ENCODE data around the gene GALR2. TPM values are rescaled to one million over a fixed set of nuclear protein-coding genes. Genes with fewer than 3 reads are reported as not detected.

The GALR2 gene
- total and polyA plus RNA-seq, 10 of the 15 experiments (the other 5 are each of a cell fraction or from before 2014, with no cell fraction given), result 0.06 to 1.2 (median 0.22) TPM; not detected in 5

DNA sequence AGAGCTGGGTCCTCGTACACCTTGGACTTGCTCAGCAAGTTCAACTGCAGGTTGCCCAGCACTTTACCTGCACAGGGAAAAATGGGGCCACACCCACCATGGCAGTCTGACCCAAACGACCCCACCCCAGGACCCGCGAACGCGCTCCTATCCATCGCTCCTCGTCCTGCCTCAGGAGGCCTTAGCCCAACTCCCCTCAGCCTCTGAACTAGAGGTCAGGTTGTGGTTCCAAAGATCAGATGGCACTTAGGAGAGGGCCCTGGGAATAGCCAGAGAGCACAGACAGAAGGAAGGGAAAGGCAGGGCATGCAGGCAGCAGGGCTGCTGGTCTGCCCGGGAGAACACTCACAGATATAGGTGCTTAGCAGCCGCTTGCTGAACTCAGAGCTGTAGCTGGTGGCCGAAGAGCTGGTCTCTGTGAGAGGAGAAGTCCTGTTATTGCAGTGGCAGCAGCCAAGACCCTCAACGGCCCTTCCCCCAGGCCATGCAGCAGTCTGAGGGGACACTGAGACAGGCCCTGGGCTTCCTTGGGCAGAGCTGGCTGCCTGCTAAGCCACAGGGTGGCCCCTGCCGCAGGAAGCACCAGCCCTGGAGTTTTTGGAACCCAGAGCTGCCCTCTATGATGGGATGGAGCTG, 11.3 kb downstream of the GALR2 start:
- intact Hi-C loops (cut with micrococcal nuclease; ENCODE audit: unreplicated experiment), result no loop called here
- Histone ChIP-seq H3K4me2 (ENCODE audit: control insufficient read depth, insufficient read depth) (no peak overlapping the region), H4K20me1 (ENCODE audit: control insufficient read depth, insufficient read depth) (no peaks in the 10 kb centered on the region), H3K4me3 (no peak overlapping the region), H3K36me3 (ENCODE audit: control insufficient read depth in 2 of 2, insufficient read depth in 2 of 2, low read length in 1 of 2) (peaks cover 13 to 20% of the 10 kb centered on the region in 2 experiments; a peak in 3 of 4 replicates), H3K79me2 (ENCODE audit: control insufficient read depth, insufficient read depth, low read length) (no peaks in the 10 kb centered on the region), H3K9me3 (replicated peaks; ENCODE audit: control insufficient read depth, insufficient read depth, low read length) (no peaks in the 10 kb centered on the region), H3K27me3 (replicated peaks in 1 of 2; ENCODE audit: control insufficient read depth in 2 of 2, insufficient read depth in 2 of 2, low read length in 1 of 2) (no peaks in the 10 kb centered on the region), H3K9ac (ENCODE audit: control insufficient read depth, insufficient read depth, low read length) (no peak overlapping the region), H3K4me1 (ENCODE audit: control insufficient read depth, insufficient read depth, low read length) (no peaks in the 10 kb centered on the region), H2AFZ (ENCODE audit: control insufficient read depth, low read depth, low read length) (no peak overlapping the region), H3K27ac (ENCODE audit: control insufficient read depth, insufficient read depth) (no peak overlapping the region)
- ChIA-PET CTCF (no interaction called here), POLR2A (no interaction called here), RAD21 (ENCODE audit: unreplicated experiment) (no interaction called here), SMC1A (ENCODE audit: uncharacterized antibody, unreplicated experiment) (no interaction called here)
- ATAC-seq (no peak), FAIRE-seq (no peak), DNase-seq (ENCODE audit: low read depth, low spot score) (no peak)
- no TSS peak for BruUV-seq (replicated peaks)
- 92% methylated on average over 13 of the region's 13 CpGs for WGBS (ENCODE audit: insufficient coverage, insufficient replicate concordance, low lambda C conversion rate, missing lambda C conversion rate)
- no peak for TF ChIP-seq PML (IDR thresholded peaks at IDR 0.05; ENCODE audit: low read length)
- TF ChIP-seq, protein P1, sequence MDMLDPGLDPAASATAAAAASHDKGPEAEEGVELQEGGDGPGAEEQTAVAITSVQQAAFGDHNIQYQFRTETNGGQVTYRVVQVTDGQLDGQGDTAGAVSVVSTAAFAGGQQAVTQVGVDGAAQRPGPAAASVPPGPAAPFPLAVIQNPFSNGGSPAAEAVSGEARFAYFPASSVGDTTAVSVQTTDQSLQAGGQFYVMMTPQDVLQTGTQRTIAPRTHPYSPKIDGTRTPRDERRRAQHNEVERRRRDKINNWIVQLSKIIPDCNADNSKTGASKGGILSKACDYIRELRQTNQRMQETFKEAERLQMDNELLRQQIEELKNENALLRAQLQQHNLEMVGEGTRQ (IDR thresholded peaks at IDR 0.05; ENCODE audit: borderline replicate concordance, low read depth, low read length), result no peak
- in situ Hi-C loops (cut with MboI), result no loop called here

DNA sequence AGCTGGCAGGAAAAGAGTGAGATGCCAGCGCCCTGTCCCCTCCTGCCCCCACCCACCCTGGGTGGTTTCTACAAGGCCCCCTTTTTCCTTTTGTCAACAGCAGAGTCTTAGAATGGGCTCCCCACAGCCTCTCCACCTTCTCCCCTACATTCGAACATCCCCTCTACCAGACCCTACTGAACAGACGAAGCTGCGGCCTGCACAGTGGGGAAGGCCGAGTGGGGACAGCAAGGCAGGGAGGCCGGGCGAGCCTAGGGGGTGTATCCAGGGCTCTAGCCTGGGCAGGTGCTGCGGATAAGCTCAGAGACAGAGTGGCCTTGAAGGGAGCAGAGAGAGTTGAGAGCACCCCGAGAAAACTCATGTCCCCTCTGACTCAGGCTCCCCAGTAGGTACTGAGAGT, 11.8 kb downstream of the GALR2 start:
- RAD21 ChIA-PET (ENCODE audit: unreplicated experiment), result no interaction called here
- intact Hi-C loops (cut with micrococcal nuclease; ENCODE audit: unreplicated experiment) (no loop called here), in situ Hi-C loops (cut with MboI) (no loop called here)
- H3K27ac ChIP-seq (ENCODE audit: control insufficient read depth, insufficient read depth), result no peak overlapping the region
- H3K4me2 ChIP-seq (ENCODE audit: control insufficient read depth, insufficient read depth), result no peak overlapping the region
- H3K9ac ChIP-seq (ENCODE audit: control insufficient read depth, insufficient read depth, low read length), result no peak overlapping the region
- 95% methylated on average over 7 of the region's 9 CpGs for WGBS (ENCODE audit: insufficient coverage, insufficient replicate concordance, low lambda C conversion rate, missing lambda C conversion rate)
- ATAC-seq, result no peak
- BruUV-seq (replicated peaks), result no TSS peak
- SMC1A ChIA-PET (ENCODE audit: uncharacterized antibody, unreplicated experiment), result no interaction called here
- CTCF ChIA-PET, result no interaction called here
- no peaks in the 10 kb centered on the region for H3K9me3 ChIP-seq (replicated peaks; ENCODE audit: control insufficient read depth, insufficient read depth, low read length)
- POLR2A ChIA-PET, result no interaction called here
- H2AFZ ChIP-seq (ENCODE audit: control insufficient read depth, low read depth, low read length), result no peak overlapping the region
- peaks cover 13 to 20% of the 10 kb centered on the region in 2 experiments; a peak in 3 of 4 replicates for H3K36me3 ChIP-seq (ENCODE audit: control insufficient read depth in 2 of 2, insufficient read depth in 2 of 2, low read length in 1 of 2)
- H3K4me3 ChIP-seq, result no peak overlapping the region
- no peaks in the 10 kb centered on the region for H3K4me1 ChIP-seq (ENCODE audit: control insufficient read depth, insufficient read depth, low read length)
- H3K27me3 ChIP-seq (replicated peaks in 1 of 2; ENCODE audit: control insufficient read depth in 2 of 2, insufficient read depth in 2 of 2, low read length in 1 of 2), result no peaks in the 10 kb centered on the region
- no peak for DNase-seq (ENCODE audit: low read depth, low spot score)
- no peaks in the 10 kb centered on the region for H3K79me2 ChIP-seq (ENCODE audit: control insufficient read depth, insufficient read depth, low read length)
- FAIRE-seq, result no peak
- no peaks in the 10 kb centered on the region for H4K20me1 ChIP-seq (ENCODE audit: control insufficient read depth, insufficient read depth)
- TF ChIP-seq POLR2AphosphoS5 (IDR thresholded peaks at IDR 0.05; ENCODE audit: low read length) (no peak), RAD21 (IDR thresholded peaks at IDR 0.05; ENCODE audit: insufficient read depth, low read depth, low read length) (no peak), MEF2B (IDR thresholded peaks at IDR 0.05; ENCODE audit: partially characterized antibody, poor library complexity, severe bottlenecking) (no peak), BCL11A (IDR thresholded peaks at IDR 0.05; ENCODE audit: low read depth, low read length) (no peak), EP300 (IDR thresholded peaks at IDR 0.05; ENCODE audit: borderline replicate concordance in 1 of 2, control insufficient read depth in 1 of 2, low read depth in 2 of 2, low read length in 2 of 2) (no peak), ZNF217 (IDR thresholded peaks at IDR 0.05) (no peak), JUND (IDR thresholded peaks at IDR 0.05; ENCODE audit: low read depth, low read length) (no peak)
- TF ChIP-seq, protein P2, sequence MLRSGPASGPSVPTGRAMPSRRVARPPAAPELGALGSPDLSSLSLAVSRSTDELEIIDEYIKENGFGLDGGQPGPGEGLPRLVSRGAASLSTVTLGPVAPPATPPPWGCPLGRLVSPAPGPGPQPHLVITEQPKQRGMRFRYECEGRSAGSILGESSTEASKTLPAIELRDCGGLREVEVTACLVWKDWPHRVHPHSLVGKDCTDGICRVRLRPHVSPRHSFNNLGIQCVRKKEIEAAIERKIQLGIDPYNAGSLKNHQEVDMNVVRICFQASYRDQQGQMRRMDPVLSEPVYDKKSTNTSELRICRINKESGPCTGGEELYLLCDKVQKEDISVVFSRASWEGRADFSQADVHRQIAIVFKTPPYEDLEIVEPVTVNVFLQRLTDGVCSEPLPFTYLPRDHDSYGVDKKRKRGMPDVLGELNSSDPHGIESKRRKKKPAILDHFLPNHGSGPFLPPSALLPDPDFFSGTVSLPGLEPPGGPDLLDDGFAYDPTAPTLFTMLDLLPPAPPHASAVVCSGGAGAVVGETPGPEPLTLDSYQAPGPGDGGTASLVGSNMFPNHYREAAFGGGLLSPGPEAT (IDR thresholded peaks at IDR 0.05; ENCODE audit: low read depth), result no peak

All from GM12878 (cell line).